Measurements from ENCODE around the gene UXS1. TPM values are rescaled to one million over a fixed set of nuclear protein-coding genes. Genes with fewer than 3 reads are reported as not detected.

Gene UXS1
- total RNA-seq, 1 donor from 2014 or later: 38.0 TPM

GRCh38 chr2:106108351-106108750 is 85.8 kb downstream of the UXS1 start:
- no peaks in the 10 kb centered on the region for H3K36me3 ChIP-seq
- no peaks in the 10 kb centered on the region for H3F3A ChIP-seq (ENCODE audit: low read depth)
- peaks cover 2% of the 10 kb centered on the region for H3K4me1 ChIP-seq
- H4K20me1 ChIP-seq (ENCODE audit: low read depth): peaks cover 6% of the 10 kb centered on the region
- H3K9me3 Mint-ChIP-seq: no peaks in the 10 kb centered on the region
- TF ChIP-seq EZH2 (IDR thresholded peaks at IDR 0.05) (no peak), EZH2phosphoT487 (IDR thresholded peaks at IDR 0.05) (no peak), CTCF (IDR thresholded peaks at IDR 0.05) (peak; percentile 13)
- peak; percentile 10 for DNase-seq (ENCODE audit: low spot score)
- H3K4me1 Mint-ChIP-seq: peaks cover 16% of the 10 kb centered on the region
- H3K27me3 Mint-ChIP-seq (ENCODE audit: insufficient read depth, low read depth): no peaks in the 10 kb centered on the region
- no peak overlapping the region for H3K4me3 Mint-ChIP-seq
- H3K79me2 ChIP-seq (ENCODE audit: low read depth): no peaks in the 10 kb centered on the region
- H3K27me3 ChIP-seq: no peaks in the 10 kb centered on the region
- no peak overlapping the region for H3K27ac ChIP-seq
- no peak overlapping the region for H3K9ac ChIP-seq
- H3K36me3 Mint-ChIP-seq: peaks cover 22% of the 10 kb centered on the region
- H2AFZ ChIP-seq (replicated peaks): no peak overlapping the region
- H3K4me3 ChIP-seq: no peak overlapping the region
- no peak overlapping the region for H3K4me2 ChIP-seq
- H3K27ac Mint-ChIP-seq: no peak overlapping the region
- H3K9me3 ChIP-seq (ENCODE audit: low read depth): no peaks in the 10 kb centered on the region

GRCh38 chr2:106107509-106108131 is 86.5 kb downstream of the UXS1 start:
- peaks cover 2% of the 10 kb centered on the region for H3K4me1 ChIP-seq
- no peaks in the 10 kb centered on the region for H3K27me3 Mint-ChIP-seq (ENCODE audit: insufficient read depth, low read depth)
- no peak overlapping the region for H3K27ac ChIP-seq
- H3K4me3 ChIP-seq: no peak overlapping the region
- peaks cover 6% of the 10 kb centered on the region for H4K20me1 ChIP-seq (ENCODE audit: low read depth)
- H3F3A ChIP-seq (ENCODE audit: low read depth): no peaks in the 10 kb centered on the region
- no peak overlapping the region for H2AFZ ChIP-seq (replicated peaks)
- peaks cover 18% of the 10 kb centered on the region for H3K36me3 Mint-ChIP-seq
- H3K79me2 ChIP-seq (ENCODE audit: low read depth): no peaks in the 10 kb centered on the region
- no peak for TF ChIP-seq EZH2 (IDR thresholded peaks at IDR 0.05)
- TF ChIP-seq CTCF (IDR thresholded peaks at IDR 0.05): no peak
- TF ChIP-seq EZH2phosphoT487 (IDR thresholded peaks at IDR 0.05): no peak
- H3K4me1 Mint-ChIP-seq: peaks cover 16% of the 10 kb centered on the region
- no peak overlapping the region for H3K4me3 Mint-ChIP-seq
- H3K27ac Mint-ChIP-seq: no peak overlapping the region
- H3K4me2 ChIP-seq: no peak overlapping the region
- no peaks in the 10 kb centered on the region for H3K9me3 ChIP-seq (ENCODE audit: low read depth)
- H3K9ac ChIP-seq: no peak overlapping the region
- no peaks in the 10 kb centered on the region for H3K27me3 ChIP-seq
- DNase-seq (ENCODE audit: low spot score): no peak
- H3K9me3 Mint-ChIP-seq: no peaks in the 10 kb centered on the region
- H3K36me3 ChIP-seq: no peaks in the 10 kb centered on the region

- H3K4me1 Mint-ChIP-seq: peaks cover 16% of the 10 kb centered on the region
- no peaks in the 10 kb centered on the region for H3K9me3 Mint-ChIP-seq
- H3K4me3 Mint-ChIP-seq: no peak overlapping the region
- no peak for TF ChIP-seq EZH2phosphoT487 (IDR thresholded peaks at IDR 0.05)
- no peak for TF ChIP-seq CTCF (IDR thresholded peaks at IDR 0.05)
- TF ChIP-seq EZH2 (IDR thresholded peaks at IDR 0.05): no peak
- no peaks in the 10 kb centered on the region for H3K36me3 ChIP-seq
- H3K9ac ChIP-seq: no peak overlapping the region
- no peak for DNase-seq (ENCODE audit: low spot score)
- H3K27me3 Mint-ChIP-seq (ENCODE audit: insufficient read depth, low read depth): no peaks in the 10 kb centered on the region
- H3K4me1 ChIP-seq: peaks cover 2% of the 10 kb centered on the region
- no peak overlapping the region for H3K27ac Mint-ChIP-seq
- H3F3A ChIP-seq (ENCODE audit: low read depth): no peaks in the 10 kb centered on the region
- no peaks in the 10 kb centered on the region for H3K79me2 ChIP-seq (ENCODE audit: low read depth)
- H4K20me1 ChIP-seq (ENCODE audit: low read depth): peaks cover 6% of the 10 kb centered on the region
- H3K27me3 ChIP-seq: no peaks in the 10 kb centered on the region
- H3K4me2 ChIP-seq: no peak overlapping the region
- no peak overlapping the region for H3K4me3 ChIP-seq
- H3K36me3 Mint-ChIP-seq: peaks cover 16% of the 10 kb centered on the region
- no peak overlapping the region for H2AFZ ChIP-seq (replicated peaks)
- H3K27ac ChIP-seq: no peak overlapping the region
- H3K9me3 ChIP-seq (ENCODE audit: low read depth): no peaks in the 10 kb centered on the region
Measured at GRCh38 chr2:106106622-106107508, 87.2 kb downstream of the UXS1 start.

All from neural progenitor cell (in vitro differentiated cells).